ENCODE data around the gene CFAP410.

GRCh38 chr21:44318489-44319285 is 20.5 kb downstream of the CFAP410 start:
- TF ChIP-seq CTCF (conservative IDR thresholded peaks at IDR 0.05; ENCODE audit: low read length) = no peak
- TF ChIP-seq EZH2phosphoT487 (IDR thresholded peaks at IDR 0.05; ENCODE audit: borderline replicate concordance, low read depth, low read length) = no peak

Data from OCI-LY7 (cell line).